Thyroid gland (tissue), 4 donors: ENCODE results near the gene KCNAB1. TPM values are rescaled to one million over a fixed set of nuclear protein-coding genes. Genes with fewer than 3 reads are reported as not detected.

ENCODE experiments used
- DNase-seq, 2 donors: peaks; one replicate each; pipeline ENCODE4 v3.0.0-alpha.2; 2019
- H3K27ac ChIP-seq, 3 donors: fragments of 200-600 bp; sonication (generic); 1 replicate in 2 of 3; 2 replicates in 1 of 3; pipeline ENCODE4 v1.5.1; 2016 to 2019; ENCODE audit warnings: mild to moderate bottlenecking in 1 of 3, moderate library complexity in 1 of 3
- H3K27me3 ChIP-seq: fragments of 200-600 bp; sonication (generic); one replicate; pipeline ENCODE4 v1.5.1; 2019
- H3K36me3 ChIP-seq, 2 donors: fragments of 200-600 bp; sonication (generic); one replicate each; pipeline ENCODE4 v1.5.1; 2016 to 2019
- H3K4me1 ChIP-seq, 2 donors: fragments of 200-600 bp; sonication (generic); one replicate each; pipeline ENCODE4 v1.5.1; 2017 to 2019
- H3K4me3 ChIP-seq, 3 donors: fragments of 200-600 bp; sonication (generic); replicated peaks in 1 of 3; 1 replicate in 2 of 3; 2 replicates in 1 of 3; pipeline ENCODE4 v1.5.1; 2016; ENCODE audit warnings: mild to moderate bottlenecking in 1 of 3
- H3K9me3 ChIP-seq: fragments of 200-600 bp; sonication (generic); one replicate; pipeline ENCODE4 v1.5.1; 2017
- CTCF ChIP-seq, 6 experiments: fragments of 200-600 bp in 3 of 6; fragments of 450-650 bp in 3 of 6; sonication (generic) in 3 of 6; IDR thresholded peaks; one replicate each; pipeline ENCODE4 v1.5.1; 2016 to 2019; ENCODE audit warnings: antibody characterized with exemption in 6 of 6, mild to moderate bottlenecking in 2 of 6, inconsistent platforms in 1 of 6, moderate library complexity in 1 of 6
- POLR2A ChIP-seq, 2 donors: fragments of 450-650 bp; IDR thresholded peaks; one replicate each; pipeline ENCODE4 v1.6.1; 2017; ENCODE audit warnings: antibody characterized with exemption in 2 of 2, mild to moderate bottlenecking in 2 of 2, moderate library complexity in 1 of 2
- WGBS, 2 donors: methylation state at CpG; one replicate each; pipeline ENCODE4 v1.1.5; 2017; 5-methylcytosine and 5-hydroxymethylcytosine counted together
- intact Hi-C: fragments of 100-400 bp; cut with DNase I; formaldehyde crosslinking; loops from one replicate; pipeline ENCODE4 v1.15.1; 2023
- total RNA-seq, 4 donors: library from RNA; depleted of rRNA; stranded (reverse); fragments of >200 nt; gene quantifications; one replicate each; pipeline ENCODE4 v1.2.3, GENCODE V29; 2016

Gene KCNAB1
- total RNA-seq, 4 donors from 2014 or later: 19.3 to 26.1 (median 22.9) TPM

- WGBS, 2 donors: 78 to 84% methylated on average over 6 of the region's 6 CpGs
- intact Hi-C loops: loop anchor here (10.0 kb wide), 1 partner anchor 74 kb away; no protein-coding TSS in a partner anchor
- TF ChIP-seq CTCF (IDR thresholded peaks at IDR 0.05) (no peak), POLR2A (IDR thresholded peaks at IDR 0.05) (no peak)
- Histone ChIP-seq H3K4me1 (peaks cover 55 to 75% of the 10 kb centered on the region in 2 donors), H3K4me3 (no peak overlapping the region), H3K9me3 (no peaks in the 10 kb centered on the region), H3K27ac (peak overlapping the region; percentile 71 to 92 (median 74)), H3K27me3 (no peaks in the 10 kb centered on the region), H3K36me3 (no peaks in the 10 kb centered on the region)
- DNase-seq: peak; percentile 12 to 43
Observed at GRCh38 chr3:156388497-156389448, 268.4 kb downstream of the KCNAB1 start.

DNA sequence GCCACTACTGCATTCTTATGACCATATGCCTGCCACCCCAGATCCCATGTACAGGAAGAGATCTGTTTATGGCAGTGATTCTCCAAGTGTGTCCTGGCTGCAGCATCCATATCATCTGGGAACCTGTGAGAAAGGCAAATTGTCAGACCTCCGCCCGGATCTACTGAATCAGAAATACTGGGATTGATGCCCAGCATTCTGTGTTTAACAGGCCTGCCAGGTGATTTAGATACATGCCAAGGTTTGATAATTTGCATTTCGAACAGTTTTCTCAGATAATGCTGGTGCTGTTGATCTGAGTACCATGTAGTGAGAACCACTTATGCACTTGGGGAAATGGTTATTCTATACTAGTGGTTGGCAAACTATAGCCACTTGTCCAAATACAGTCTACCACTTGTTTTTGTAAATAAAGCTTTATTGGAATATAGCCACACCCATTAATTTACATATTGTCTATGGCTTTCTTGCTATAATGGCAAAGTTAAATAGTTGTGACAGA is 269.1 kb downstream of the KCNAB1 start:
- Histone ChIP-seq H3K9me3 (no peaks in the 10 kb centered on the region), H3K4me1 (peaks cover 55 to 75% of the 10 kb centered on the region in 2 donors), H3K36me3 (no peaks in the 10 kb centered on the region), H3K27ac (peak overlapping the region; percentile 71 to 92 (median 74)), H3K4me3 (no peak overlapping the region), H3K27me3 (no peaks in the 10 kb centered on the region)
- DNase-seq: peak; percentile 25 to 29
- TF ChIP-seq CTCF (IDR thresholded peaks at IDR 0.05): no peak
- no peak for TF ChIP-seq POLR2A (IDR thresholded peaks at IDR 0.05)
- intact Hi-C loops: loop anchor here (10.0 kb wide), 1 partner anchor 75 kb away; no protein-coding TSS in a partner anchor
- 9 to 47% methylated on average over 3 of the region's 3 CpGs for WGBS, 2 donors

DNA sequence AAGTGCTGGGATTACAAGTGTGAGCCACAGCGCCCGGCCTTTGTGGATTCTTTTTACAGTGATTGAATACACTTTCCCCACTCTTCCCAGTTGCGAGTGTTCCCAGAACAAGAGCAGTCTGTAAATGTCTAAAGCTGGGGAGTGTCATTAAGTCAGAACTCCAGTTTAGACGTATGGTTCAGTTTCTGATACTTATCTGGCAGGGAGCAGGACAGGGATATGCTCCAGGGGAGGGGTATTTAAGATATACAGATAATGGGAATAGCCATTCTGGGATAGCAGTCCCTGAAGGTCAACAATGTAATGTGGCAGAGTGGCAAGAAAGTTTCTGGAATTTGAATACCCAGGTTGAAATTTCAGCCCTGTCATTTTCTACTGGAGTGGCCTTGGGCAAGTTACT is 270.5 kb downstream of the KCNAB1 start:
- DNase-seq: no peak
- no peak for TF ChIP-seq POLR2A (IDR thresholded peaks at IDR 0.05)
- TF ChIP-seq CTCF (IDR thresholded peaks at IDR 0.05): no peak
- peaks cover 57 to 68% of the 10 kb centered on the region in 2 donors for H3K4me1 ChIP-seq
- no peaks in the 10 kb centered on the region for H3K36me3 ChIP-seq
- peak overlapping the region in 2 of 3 donors; percentile 74 to 92 for H3K27ac ChIP-seq
- WGBS, 2 donors: 86 to 88% methylated on average over 4 of the region's 4 CpGs
- intact Hi-C loops: no loop called here
- no peaks in the 10 kb centered on the region for H3K9me3 ChIP-seq
- H3K4me3 ChIP-seq: no peak overlapping the region
- no peaks in the 10 kb centered on the region for H3K27me3 ChIP-seq

GRCh38 chr3:156395961-156396710 is 275.8 kb downstream of the KCNAB1 start:
- Histone ChIP-seq H3K36me3 (no peaks in the 10 kb centered on the region), H3K27ac (peak overlapping the region; percentile 77 to 92 (median 90)), H3K4me3 (no peak overlapping the region), H3K9me3 (no peaks in the 10 kb centered on the region), H3K27me3 (no peaks in the 10 kb centered on the region), H3K4me1 (peaks cover 61 to 68% of the 10 kb centered on the region in 2 donors)
- no peak for DNase-seq
- TF ChIP-seq CTCF (IDR thresholded peaks at IDR 0.05) (peak in 1 of 6 experiments; percentile 2), POLR2A (IDR thresholded peaks at IDR 0.05) (no peak)
- WGBS, 2 donors: 54 to 65% methylated on average over 4 of the region's 4 CpGs
- intact Hi-C loops: no loop called here
